Stimulated activated CD4-positive, alpha-beta T cell treated with anti-CD3 and anti-CD28 coated beads, Interleukin-1b, Interleukin-23, amount 100 ng/mL, for 24 hours (primary cell): ENCODE measurements around the gene PXYLP1.
"Not testable (repeated sequence)": the region's sequence is repeated elsewhere in the genome, so short reads cannot be mapped to it uniquely, and the experiment has no call there.

Experiments used
- DNase-seq, 4 experiments: peaks; one replicate each; pipeline ENCODE4 v3.0.0-alpha.2; 2020; ENCODE audit warnings: low read depth in 4 of 4, low spot score in 1 of 4

The PXYLP1 gene

DNA sequence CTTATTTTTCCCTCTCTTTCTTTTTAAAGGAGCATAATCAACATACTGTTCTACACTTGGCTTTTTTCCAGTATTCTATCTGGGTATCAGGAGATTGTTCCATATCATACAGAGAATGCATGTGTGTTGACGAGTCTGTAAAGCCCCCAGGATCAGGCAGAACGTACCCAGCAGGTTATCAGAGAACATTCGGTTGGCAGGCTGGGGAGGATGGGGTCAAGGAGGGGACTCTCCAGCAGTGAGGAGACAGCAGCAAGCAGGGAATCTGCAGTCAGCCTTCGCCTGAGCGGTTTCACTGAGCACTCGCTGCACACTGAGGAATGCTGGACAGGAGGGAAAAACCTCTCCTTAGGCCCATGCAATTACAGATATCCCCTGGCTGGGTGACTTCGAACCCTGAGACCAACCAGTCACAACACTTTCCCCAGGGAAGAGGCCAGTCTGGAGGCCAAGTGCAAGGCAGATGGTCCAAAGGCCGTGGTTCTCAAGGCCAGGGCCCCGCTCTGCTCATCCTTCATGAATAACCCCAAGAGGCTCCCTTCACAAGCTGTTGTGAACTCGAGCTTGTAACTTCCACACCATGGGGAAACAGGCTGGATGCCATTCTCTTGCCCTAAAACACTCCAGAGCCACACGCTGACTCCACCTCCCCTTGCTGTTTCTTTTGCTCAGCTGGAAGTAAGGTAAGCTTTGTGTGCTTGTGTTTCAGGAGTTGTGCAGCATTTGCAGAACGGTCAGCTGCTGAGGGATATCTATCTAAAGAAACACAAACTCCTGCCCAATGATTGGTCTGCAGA is 60.1 kb downstream of the PXYLP1 start:
- DNase-seq: no peak

DNA sequence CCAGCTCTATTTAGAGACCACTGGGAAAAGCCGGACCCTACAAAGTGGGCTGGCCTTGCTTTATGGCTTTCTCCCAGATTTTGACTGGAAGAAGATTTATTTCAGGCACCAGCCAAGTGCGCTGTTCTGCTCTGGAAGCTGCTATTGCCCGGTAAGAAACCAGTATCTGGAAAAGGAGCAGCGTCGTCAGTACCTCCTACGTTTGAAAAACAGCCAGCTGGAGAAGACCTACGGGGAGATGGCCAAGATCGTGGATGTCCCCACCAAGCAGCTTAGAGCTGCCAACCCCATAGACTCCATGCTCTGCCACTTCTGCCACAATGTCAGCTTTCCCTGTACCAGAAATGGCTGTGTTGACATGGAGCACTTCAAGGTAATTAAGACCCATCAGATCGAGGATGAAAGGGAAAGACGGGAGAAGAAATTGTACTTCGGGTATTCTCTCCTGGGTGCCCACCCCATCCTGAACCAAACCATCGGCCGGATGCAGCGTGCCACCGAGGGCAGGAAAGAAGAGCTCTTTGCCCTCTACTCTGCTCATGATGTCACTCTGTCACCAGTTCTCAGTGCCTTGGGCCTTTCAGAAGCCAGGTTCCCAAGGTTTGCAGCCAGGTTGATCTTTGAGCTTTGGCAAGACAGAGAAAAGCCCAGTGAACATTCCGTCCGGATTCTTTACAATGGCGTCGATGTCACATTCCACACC is 60.9 kb downstream of the PXYLP1 start:
- no peak for DNase-seq

DNA sequence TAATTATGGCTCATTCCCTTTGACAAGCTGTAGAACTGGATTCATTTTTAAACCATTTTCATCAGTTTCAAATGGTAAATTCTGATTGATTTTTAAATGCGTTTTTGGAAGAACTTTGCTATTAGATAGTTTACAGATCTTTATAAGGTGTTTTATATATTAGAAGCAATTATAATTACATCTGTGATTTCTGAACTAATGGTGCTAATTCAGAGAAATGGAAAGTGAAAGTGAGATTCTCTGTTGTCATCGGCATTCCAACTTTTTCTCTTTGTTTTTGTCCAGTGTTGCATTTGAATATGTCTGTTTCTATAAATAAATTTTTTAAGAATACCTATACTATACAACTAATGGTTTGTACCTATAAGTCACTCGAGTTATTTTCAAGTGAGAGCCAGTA is 62.7 kb downstream of the PXYLP1 start:
- DNase-seq: no peak

- DNase-seq: no peak
Measured at GRCh38 chr3:141294848-141295247, 63.2 kb downstream of the PXYLP1 start.

DNA sequence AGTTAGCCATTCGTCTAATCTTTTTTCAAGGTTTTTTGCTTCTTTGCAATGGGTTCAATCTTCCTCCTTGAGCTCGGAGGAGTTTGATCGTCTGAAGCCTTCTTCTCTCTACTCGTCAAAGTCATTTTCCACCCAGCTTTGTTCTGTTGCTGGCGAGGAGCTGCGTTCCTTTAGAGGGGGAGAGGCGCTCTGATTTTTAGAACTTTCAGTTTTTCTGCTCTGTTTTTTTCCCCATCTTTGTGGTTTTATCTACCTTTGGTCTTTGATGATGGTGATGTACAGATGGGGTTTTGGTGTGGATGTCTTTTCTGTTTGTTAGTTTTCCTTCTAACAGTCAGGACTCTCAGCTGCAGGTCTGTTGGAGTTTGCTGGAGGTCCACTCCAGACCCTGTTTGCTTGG is 68.8 kb downstream of the PXYLP1 start:
- DNase-seq: not testable (repeated sequence)

DNA sequence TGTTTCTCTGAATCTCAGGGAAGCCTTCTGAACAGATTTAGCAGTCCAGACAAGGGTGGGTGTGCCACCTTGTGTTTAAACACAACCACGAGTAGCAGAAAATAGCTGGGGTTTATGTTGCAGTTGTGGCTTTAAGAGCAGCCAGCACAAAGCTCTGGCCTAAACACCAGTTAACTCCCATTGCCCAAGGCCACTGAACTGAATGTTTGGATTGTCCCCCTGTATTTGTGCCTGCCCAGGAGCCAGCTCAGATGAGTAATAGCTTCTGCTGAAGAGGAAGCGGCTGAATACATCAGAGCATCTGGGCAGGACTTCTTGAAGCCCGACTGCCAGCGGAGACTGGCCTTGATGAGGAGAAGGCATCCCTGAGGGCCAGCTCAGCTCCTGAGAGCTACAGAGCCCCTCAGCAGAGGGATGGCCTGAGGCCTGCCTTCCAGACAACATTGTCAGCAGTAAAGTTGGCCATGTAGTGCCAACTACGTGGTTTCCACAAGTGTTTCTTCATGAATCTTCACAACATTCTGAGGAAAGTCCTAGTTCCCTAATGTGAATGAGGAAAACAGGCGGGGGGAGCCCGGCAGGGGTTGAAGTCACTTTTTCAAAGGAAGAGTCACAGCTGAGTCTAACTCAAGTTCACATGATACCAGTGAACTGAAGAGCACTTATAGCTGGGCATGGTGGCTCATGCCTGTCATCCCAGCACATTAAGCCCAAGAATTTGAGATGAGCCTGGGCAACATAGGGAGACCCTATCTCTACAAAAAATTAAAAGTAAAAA is 70.9 kb downstream of the PXYLP1 start:
- DNase-seq: no peak

DNA sequence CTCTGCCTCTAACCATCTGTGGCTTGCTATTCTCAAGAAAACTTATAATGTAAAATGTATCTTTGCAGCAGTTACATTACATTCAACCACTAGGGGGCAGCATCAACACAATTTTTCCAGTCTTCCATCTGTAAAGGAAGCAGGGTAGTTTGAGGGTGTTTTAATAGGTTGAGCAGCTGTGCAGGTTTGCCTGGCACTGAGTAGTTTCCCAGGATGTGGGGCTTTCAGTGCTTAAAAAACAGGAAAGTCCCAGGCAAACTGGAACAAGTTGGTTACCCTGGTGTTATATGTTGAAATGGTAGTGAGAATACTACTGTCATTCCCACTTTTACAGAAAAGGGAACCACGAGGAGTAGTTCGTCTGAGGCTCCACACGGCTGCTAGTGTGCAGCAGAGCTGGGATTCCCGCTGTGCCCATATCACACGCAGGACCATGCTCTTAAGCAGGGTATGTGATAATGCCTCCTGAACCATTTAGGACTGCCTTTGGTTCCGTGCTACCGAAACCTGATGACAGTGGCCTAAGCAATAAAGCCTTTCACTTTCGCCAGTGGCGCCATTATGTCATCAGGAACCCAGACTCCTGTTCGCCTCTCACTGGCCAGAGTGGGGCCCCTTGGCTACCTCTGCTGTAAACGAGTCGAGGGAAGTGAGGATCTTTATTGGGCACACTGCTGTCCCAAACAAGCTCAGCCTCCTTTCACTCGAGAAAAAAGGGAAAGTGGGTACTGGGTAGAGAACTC is 72.0 kb downstream of the PXYLP1 start:
- DNase-seq: peak; percentile 34 to 48 (median 40)

DNA sequence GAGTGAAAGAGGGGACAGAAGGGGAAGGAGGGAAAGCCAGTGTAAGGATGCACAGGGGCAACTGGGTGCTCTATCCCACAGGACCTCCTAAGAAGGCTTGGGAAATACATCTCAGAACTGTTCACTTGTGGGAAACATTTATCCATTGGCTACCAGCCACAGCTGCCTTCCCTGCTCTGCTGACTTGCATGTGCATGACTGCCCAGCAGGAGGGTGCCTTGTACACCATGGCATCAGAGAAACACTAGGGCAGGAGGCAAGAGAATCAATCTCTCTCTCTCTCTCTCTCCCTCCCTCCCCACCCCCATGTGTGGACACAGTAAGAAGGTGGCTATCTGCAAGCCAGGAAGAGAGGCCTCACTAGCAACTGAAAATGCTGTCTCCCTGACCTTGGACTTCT is 73.8 kb downstream of the PXYLP1 start:
- DNase-seq: no peak

DNA sequence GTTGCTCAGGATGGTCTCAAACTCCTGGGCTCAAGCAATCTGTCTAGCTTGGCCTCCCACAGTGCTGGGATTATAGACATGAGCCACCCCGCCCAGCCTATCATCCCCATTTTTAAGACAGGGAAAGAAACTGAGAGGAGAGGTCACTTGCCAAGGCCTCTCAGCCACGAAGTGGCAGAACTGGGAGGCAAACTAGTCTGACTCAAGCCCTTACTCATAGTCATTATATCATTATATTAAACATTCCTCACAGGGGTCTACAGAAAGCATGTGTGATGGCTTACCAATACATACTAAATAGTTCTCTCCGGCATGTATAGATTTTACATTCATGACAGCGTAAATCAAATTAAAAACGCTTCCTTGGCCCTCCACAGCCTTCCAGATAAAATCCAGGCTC is 74.7 kb downstream of the PXYLP1 start:
- no peak for DNase-seq

DNA sequence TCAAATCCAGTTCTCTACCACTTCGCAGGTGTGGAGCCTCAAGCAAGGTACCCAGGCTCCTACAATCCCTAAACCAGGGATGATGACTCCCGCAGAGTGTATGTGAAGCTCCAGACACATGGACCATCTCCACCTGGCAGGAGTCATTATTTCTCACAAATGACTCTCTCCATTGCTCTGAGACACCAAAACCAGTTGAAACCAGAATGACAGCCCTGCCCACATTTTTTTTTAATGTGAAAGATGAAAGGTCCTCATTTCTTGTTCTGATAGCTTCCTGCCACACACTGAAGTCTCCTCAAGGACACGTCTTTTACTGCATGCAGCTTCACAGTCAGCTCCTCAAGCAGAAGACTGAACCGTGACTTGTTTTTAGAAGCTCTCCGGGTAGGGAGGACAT is 75.3 kb downstream of the PXYLP1 start:
- no peak for DNase-seq

DNA sequence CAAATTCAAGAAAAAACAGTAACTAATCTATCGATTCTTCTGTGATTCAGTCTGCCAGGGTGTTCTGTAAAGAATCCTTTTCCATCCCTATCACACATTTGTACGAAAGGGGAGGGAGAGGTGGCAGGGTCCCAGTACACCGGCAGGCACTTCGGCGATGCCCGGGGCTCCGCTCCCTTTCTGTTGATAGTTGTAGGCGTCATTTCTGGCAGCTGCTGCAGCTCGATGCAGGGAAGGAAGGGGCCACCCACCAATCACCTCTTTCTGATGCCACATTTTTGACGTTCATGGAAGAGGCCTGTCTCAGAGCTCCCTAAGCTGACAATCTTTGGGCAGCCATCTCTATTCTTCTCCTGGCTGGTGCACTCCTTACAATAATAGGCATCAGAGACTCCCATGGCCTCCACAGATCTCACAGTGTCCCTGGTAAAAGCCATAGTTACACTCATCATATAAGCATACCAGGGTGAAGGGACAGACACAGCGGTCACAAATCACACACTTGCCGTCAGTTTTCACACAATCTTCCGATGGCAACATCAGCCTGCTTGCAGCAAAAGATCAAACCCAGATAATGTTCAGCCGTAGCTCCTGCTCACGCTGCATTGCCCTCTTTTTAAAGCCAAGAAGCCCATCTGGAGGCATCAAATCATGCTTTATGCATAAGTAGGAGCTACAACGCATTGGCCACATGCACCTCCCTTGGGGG is 75.9 kb downstream of the PXYLP1 start:
- no peak for DNase-seq

- DNase-seq: no peak
Measured at GRCh38 chr3:141308588-141309218, 77.1 kb downstream of the PXYLP1 start.

- no peak for DNase-seq
Measured at GRCh38 chr3:141311170-141311495, 79.5 kb downstream of the PXYLP1 start.

DNA sequence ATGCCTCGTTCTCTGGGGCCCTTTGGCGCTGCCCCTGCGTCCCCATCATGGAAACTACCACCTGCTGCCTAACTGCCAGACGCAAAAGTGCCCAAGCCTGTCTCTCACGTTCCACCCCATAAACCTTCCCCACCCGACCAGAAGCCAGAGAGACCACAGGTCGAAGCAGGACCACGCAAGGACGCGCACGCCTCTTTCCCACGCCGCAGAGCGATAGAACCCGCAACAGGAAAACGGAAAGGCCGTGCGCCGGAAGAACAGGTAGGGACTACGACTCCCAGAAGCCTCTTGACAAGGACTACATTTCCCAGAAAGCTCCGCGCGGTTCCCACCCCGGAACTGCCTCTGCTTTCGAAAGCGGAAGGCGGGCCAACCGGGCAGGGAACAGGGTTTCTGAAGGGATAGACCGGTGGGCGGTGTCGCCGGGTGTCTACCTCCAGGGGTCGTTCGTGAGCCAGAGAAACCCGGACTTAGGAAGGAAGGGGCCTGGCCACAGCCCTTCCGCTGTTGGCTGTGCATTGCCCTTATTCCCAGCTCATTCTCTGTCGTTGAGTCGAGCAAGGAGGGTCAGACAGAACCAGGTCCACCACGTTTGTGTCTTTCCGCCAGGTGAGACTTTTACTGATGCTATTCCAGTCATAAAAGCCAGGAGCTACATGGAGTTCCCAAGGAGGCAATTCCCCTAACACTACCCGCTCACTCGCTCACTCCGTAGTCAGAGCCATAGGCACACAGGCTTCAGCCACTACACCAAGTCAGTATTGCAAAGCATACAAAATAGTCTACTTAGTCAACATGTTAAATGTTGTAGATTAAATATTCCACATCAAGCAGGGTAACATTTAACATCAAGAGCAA is 80.1 kb downstream of the PXYLP1 start:
- DNase-seq: peak; percentile 92 to 98 (median 94)

DNA sequence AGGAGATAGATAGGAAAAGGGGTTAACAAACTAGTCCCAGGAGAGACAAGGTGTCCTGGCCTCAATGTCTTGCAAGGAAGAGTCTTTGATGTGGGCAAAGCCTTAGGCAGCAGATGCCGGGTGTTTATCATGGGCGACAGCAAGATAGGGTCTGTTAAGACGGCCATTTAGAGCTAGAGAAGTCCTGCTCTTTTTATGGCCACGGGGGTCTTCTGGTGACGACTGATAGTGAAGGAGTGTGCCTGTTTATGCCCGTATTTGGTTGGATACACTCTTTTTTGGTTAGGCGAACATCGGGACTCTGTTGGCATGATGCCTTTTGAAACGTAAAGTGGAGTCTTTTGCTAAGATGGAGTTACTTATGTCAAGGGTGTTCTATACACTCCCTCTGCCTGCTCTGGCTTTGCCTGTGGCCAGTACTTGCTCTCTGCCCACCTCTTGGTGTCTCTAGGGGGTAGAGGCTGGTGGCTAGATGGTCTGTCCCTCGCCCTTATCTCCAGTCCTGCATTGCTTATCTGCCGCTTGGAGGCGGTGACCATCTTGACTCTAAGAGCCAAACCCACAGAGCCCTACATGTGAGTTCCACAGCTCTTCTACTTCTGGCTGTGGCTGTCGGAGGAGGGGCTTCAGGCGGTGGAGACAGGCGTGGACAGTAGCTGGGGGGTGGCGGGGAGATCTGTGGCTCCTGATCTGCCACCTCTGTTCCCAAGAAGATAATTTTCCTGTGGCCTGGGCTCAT is 80.9 kb downstream of the PXYLP1 start:
- DNase-seq: no peak

DNA sequence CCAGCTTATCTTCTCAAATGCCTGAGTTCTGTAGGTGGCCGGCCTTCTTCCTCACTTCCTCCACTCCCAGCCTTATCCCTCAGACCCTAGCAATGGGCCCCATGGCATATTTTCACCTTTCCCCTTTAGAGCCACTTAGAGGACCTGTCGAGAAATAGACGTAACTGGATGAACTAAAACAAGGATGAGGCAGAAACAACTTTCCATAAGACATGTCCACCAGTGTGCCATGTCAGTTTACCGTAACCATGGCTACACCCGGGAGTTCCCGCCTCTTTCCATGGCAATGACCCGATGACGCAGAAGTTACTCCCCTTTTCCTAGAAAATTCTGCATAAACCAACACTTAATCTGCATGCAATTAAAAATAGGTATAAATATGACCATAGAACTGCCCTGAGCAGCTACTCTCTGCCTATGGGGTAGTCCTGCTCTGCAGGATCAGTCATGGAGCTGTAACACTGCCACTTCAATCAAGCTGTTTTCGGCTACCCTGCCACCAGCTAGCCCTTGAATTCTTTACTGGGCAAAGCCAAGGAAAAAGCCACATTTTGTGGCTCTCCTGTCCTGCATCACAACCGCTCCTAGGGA is 81.6 kb downstream of the PXYLP1 start:
- DNase-seq: no peak

GRCh38 chr3:141314415-141314814 is 82.8 kb downstream of the PXYLP1 start:
- not testable (repeated sequence) for DNase-seq

DNA sequence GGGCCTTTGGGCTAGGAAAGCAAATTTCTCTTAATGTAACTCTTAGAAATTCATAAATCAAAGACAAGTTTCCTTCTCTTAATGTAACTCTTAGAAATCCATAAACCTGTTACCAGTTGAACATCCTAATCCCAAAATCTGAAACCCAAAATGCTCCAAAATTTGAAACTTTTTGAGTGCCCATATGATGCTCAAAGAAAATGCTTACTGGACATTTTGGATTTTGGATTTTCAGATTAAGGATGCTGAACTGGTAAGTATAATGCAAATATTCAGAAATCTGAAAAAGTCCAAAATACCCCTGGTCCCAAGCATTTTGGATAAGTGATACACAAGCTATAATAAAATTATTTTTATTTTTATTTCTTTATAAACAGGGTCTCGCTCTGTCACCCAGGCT is 85.2 kb downstream of the PXYLP1 start:
- no peak for DNase-seq
